Skeletal muscle tissue (tissue), 4 donors: ENCODE results near the gene XRCC4. TPM values are rescaled to one million over a fixed set of nuclear protein-coding genes. Genes with fewer than 3 reads are reported as not detected.
"Not testable (repeated sequence)": the region's sequence is repeated elsewhere in the genome, so short reads cannot be mapped to it uniquely, and the experiment has no call there.

Experiments used
- H3K27ac ChIP-seq: one replicate; pipeline ENCODE4 v1.7.0; 2013; ENCODE audit warnings: mild to moderate bottlenecking, low read depth, low read length, inconsistent platforms
- H3K27me3 ChIP-seq, 3 donors: one replicate each; pipeline ENCODE4 v1.7.0; 2013; ENCODE audit warnings: low read length in 3 of 3; ENCODE audit not compliant: control insufficient read depth in 3 of 3, insufficient read depth in 3 of 3
- H3K36me3 ChIP-seq, 3 donors: one replicate each; pipeline ENCODE4 v1.7.0; 2013; ENCODE audit warnings: low read length in 3 of 3; ENCODE audit not compliant: control insufficient read depth in 3 of 3, insufficient read depth in 3 of 3
- H3K4me1 ChIP-seq, 3 donors: one replicate each; pipeline ENCODE4 v1.7.0; 2013; ENCODE audit warnings: low read length in 3 of 3, mild to moderate bottlenecking in 3 of 3; ENCODE audit not compliant: control insufficient read depth in 3 of 3, insufficient read depth in 3 of 3
- H3K4me3 ChIP-seq, 3 donors: one replicate each; pipeline ENCODE4 v1.7.0; 2013; ENCODE audit warnings: low read length in 3 of 3
- H3K9ac ChIP-seq, 3 donors: one replicate each; pipeline ENCODE4 v1.7.0; 2013; ENCODE audit warnings: low read length in 3 of 3, mild to moderate bottlenecking in 3 of 3, moderate library complexity in 2 of 3, low read depth in 1 of 3
- H3K9me3 ChIP-seq, 3 donors: one replicate each; pipeline ENCODE4 v1.7.0; 2013; ENCODE audit warnings: low read length in 3 of 3; ENCODE audit not compliant: control insufficient read depth in 3 of 3
- total RNA-seq: library from RNA; depleted of rRNA; stranded (reverse); fragments of >200 nt; gene quantifications from one replicate; pipeline ENCODE4 v1.2.3, GENCODE V29; 2014
- donor health status: Osteomylitis.

XRCC4 gene
- total RNA-seq, 1 donor from 2014 or later, result 3.7 TPM

DNA sequence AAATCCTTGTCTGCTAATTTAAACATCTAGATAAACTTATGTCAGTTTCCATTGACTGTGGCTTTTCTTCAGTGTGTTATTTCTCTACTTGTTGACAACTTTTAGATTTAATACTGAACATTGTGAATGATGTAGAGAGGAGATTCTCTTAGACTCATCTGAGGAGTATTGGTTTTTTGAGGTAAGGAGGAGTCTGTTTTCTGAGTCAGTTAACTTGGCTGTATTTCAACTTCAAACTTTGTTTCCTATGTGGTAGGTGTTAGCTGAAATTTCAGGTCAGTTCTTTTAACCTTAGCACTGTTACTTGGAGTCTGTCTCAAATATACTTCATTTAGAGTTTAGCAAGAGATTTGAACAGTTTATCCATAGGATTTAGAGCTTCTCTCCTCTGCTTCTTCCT is 67.9 kb downstream of the XRCC4 start:
- H3K4me1 ChIP-seq, result peaks cover 0 to 2% (median 0%) of the 10 kb centered on the region in 3 donors
- no peaks in the 10 kb centered on the region for H3K27me3 ChIP-seq
- H3K27ac ChIP-seq, result no peak overlapping the region
- no peak overlapping the region for H3K4me3 ChIP-seq
- H3K36me3 ChIP-seq, result peaks cover 0 to 1% (median 0%) of the 10 kb centered on the region in 3 donors
- H3K9ac ChIP-seq, result no peak overlapping the region
- no peaks in the 10 kb centered on the region for H3K9me3 ChIP-seq

DNA sequence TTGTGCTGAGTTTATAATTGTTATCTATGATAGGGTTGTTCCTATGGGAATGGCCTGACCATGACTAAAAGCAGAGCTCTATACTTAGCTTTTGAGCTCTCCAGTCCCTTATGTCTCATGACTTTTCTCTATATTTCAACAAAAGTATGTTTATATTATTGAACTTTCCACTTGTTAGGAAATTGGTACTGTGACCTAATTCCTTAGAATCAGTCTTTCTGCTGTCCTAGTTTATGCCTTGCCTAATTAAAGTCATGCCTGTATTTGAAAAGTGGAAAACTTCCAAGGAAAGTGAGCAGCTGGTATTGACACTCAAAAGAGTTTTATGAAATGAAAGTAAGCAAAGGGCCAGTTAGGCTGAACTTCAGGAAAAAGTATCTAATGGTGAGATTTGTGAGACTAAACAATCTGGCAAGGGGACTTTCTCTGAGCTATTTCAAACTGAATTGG is 68.6 kb downstream of the XRCC4 start:
- Histone ChIP-seq H3K9ac (no peak overlapping the region), H3K4me3 (no peak overlapping the region), H3K27me3 (no peaks in the 10 kb centered on the region), H3K27ac (no peak overlapping the region), H3K36me3 (no peaks in the 10 kb centered on the region), H3K4me1 (peaks cover 0 to 2% (median 0%) of the 10 kb centered on the region in 3 donors), H3K9me3 (no peaks in the 10 kb centered on the region)

DNA sequence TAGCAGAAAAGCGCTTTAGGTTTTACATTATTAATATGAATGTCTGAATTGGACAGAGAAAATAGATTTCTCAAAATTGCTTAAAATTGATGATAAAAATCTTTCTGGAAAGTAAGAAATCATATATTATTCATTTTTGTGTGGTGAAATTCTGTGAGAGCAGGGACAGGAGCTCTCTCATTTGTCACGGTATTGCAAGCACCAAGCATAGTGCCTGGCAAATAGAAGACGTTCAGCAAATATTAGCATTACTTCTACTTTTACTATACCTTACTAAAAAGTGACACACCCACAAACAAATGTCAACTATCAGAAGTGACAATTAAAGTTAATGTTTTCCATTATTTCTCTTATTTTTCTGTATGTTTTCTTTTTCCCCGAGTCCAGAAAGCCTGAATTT is 69.1 kb downstream of the XRCC4 start:
- H3K9me3 ChIP-seq, result no peaks in the 10 kb centered on the region
- H3K9ac ChIP-seq, result no peak overlapping the region
- H3K27me3 ChIP-seq, result no peaks in the 10 kb centered on the region
- no peaks in the 10 kb centered on the region for H3K36me3 ChIP-seq
- H3K4me1 ChIP-seq, result peaks cover 0 to 2% (median 0%) of the 10 kb centered on the region in 3 donors
- H3K27ac ChIP-seq, result no peak overlapping the region
- H3K4me3 ChIP-seq, result no peak overlapping the region

DNA sequence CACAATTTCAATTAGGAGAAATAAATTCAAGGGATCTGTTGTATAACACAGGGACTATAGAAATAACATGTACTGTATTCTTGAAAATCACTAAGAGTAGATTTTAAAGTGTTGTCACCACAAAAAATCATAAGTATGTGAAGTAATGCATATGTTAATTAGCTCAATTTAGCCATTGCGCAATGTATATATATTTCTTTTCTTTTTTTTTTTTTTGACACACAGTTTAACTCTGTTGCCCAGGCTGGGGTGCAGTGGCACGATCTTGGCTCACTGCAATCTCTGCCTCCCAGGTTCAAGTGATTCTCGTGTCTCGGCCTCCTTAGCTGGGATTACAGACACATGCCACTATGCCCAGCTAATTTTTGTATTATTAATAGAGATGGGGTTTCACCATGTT is 70.2 kb downstream of the XRCC4 start:
- Histone ChIP-seq H3K9me3 (no peaks in the 10 kb centered on the region), H3K4me3 (no peak overlapping the region), H3K27ac (no peak overlapping the region), H3K36me3 (no peaks in the 10 kb centered on the region), H3K27me3 (no peaks in the 10 kb centered on the region), H3K9ac (no peak overlapping the region), H3K4me1 (peaks cover 0 to 2% (median 0%) of the 10 kb centered on the region in 3 donors)

DNA sequence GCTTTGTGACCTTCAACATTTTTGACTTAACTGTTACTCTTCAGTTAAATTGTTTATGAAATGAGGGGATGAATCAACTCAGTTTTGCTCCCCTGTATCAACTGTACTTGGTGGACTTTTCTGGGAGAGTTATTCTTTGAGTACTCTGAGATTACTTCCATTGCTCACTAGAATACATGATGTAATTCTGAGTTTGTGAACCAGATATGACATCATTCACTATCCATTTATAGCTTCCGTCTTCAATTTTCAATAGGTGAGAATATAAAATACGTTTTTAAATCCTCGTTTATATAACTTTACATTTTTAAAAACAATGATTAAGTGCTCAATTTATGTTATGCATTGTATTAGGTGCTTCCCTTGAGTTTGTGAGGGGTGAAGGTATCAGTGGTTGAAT is 71.0 kb downstream of the XRCC4 start:
- H3K4me3 ChIP-seq, result no peak overlapping the region
- H3K27ac ChIP-seq, result no peak overlapping the region
- no peaks in the 10 kb centered on the region for H3K27me3 ChIP-seq
- H3K9me3 ChIP-seq, result no peaks in the 10 kb centered on the region
- H3K36me3 ChIP-seq, result no peaks in the 10 kb centered on the region
- H3K4me1 ChIP-seq, result peaks cover 0 to 2% (median 0%) of the 10 kb centered on the region in 3 donors
- H3K9ac ChIP-seq, result no peak overlapping the region

DNA sequence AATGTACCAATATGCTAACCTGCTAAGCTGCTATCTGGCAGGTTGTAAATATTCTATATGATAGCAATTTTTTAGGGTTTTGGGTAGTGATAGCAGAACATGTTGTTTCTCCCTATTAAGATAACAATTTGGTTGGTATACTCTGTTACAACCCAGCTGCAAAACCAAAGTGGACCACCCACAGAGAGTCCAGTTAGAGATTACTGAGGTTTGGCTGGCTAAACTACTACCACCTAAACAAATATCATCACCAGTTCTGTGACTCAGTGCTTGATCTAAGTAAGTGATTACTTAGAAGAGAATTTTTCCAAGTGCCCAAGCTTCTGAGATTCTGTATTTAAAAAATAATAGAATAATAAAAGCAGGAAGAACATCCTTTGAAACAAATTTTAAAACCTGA is 72.3 kb downstream of the XRCC4 start:
- Histone ChIP-seq H3K4me3 (no peak overlapping the region), H3K9me3 (no peaks in the 10 kb centered on the region), H3K36me3 (no peaks in the 10 kb centered on the region), H3K27ac (no peak overlapping the region), H3K9ac (no peak overlapping the region), H3K4me1 (peaks cover 0 to 2% (median 0%) of the 10 kb centered on the region in 3 donors), H3K27me3 (no peaks in the 10 kb centered on the region)

DNA sequence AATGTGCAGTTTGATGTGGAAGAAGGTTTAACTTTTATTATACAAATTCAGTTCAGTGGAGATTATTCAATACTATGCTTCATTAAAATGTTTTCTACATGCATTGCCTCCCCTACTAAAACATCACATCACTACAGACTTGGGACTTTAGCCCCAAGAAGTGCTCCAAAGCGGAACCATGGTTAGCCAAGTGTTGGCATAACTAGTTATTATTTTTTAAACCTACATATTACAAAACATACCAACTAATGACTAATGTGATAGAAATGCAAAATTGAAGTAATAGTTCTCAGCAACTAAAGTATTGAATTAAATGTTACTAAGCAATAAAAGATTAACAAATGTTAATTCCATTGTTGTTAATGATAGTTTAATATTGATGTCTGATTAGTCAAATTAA is 74.5 kb downstream of the XRCC4 start:
- Histone ChIP-seq H3K4me1 (no peaks in the 10 kb centered on the region), H3K27me3 (no peaks in the 10 kb centered on the region), H3K4me3 (no peak overlapping the region), H3K27ac (no peak overlapping the region), H3K9ac (no peak overlapping the region), H3K36me3 (no peaks in the 10 kb centered on the region), H3K9me3 (no peaks in the 10 kb centered on the region)

DNA sequence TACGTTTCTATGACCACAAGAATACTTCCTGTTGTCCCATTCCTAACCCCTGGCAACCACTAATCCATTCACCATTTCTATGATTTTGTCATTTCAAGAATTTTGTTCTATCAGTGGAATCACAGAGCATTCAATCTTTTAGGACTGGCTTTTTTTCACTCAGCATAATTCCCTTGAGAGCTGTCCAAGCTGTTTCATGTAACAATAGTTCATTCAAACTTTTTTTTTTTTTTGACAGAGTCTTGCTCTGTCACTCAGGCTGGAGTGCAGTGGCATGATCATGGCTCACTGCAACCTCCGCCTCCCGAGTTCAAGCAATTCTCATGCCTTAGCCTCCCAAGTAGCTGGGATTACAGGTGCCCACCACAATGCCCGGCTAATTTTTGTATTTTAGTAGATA is 75.6 kb downstream of the XRCC4 start:
- H3K4me3 ChIP-seq, H3K9ac ChIP-seq, H3K27me3 ChIP-seq, H3K9me3 ChIP-seq, H3K4me1 ChIP-seq, H3K36me3 ChIP-seq, H3K27ac ChIP-seq: not testable (repeated sequence)

DNA sequence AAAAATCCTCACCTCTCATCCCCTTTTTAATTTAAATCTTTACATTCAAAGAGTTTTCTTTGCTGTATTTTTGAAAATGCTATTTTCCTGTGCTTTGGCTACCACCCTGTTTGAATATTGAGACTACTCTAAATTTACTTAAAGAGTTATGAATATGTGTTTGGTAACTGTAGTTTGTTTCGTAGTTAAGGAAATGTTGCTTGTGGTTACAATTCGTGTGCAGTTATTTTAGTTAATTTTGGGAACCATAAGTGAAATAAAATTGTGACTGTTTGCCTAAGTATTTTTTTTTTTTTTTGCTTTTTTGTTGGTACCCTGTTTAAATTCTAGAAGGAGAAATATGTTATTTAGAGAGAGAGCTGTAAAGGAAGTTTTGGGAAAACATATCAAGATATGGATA is 78.7 kb downstream of the XRCC4 start:
- Histone ChIP-seq H3K9me3 (no peaks in the 10 kb centered on the region), H3K9ac (no peak overlapping the region), H3K36me3 (no peaks in the 10 kb centered on the region), H3K4me3 (no peak overlapping the region), H3K27ac (no peak overlapping the region), H3K4me1 (no peaks in the 10 kb centered on the region), H3K27me3 (no peaks in the 10 kb centered on the region)

DNA sequence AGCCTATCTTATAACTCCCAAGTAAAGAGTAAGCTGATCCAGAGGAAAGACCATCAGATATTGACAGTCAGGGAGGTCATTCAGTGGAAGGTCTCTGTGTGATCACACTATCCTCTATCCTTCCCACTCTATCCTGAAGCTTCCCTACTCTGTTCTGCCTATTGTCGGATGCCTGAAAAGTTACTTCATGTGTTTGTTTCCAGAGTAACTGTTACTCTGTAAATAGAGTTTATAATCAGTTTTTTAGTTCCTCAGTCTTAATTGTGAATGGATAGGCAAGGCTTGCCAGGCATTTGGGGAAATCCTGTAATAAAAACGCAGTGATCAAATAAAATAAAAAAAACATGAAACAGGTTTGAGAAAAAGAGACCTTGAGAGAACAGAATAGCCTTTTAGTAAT is 79.8 kb downstream of the XRCC4 start:
- Histone ChIP-seq H3K27ac (no peak overlapping the region), H3K4me1 (no peaks in the 10 kb centered on the region), H3K27me3 (no peaks in the 10 kb centered on the region), H3K9ac (no peak overlapping the region), H3K4me3 (no peak overlapping the region), H3K9me3 (no peaks in the 10 kb centered on the region), H3K36me3 (no peaks in the 10 kb centered on the region)

DNA sequence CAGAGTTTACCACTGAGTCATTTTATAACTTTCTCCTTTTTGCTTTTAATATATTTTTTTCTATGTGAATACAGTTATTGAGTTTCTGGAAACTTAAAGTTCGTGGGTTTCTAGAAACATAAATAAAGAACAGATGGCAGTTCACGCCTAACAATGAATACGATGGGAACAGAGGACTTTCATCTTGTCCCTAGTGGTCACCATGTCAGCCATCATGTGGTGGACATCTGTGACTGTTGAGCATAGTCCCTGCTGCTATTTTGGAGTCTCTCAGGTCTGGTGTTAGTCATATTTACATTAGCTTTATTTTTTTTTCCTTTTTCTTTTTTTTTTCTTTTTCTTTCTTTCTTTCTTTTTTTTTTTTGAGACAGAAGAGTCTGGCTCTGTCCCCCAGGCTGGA is 85.3 kb downstream of the XRCC4 start:
- Histone ChIP-seq H3K27ac (no peak overlapping the region), H3K4me1 (no peaks in the 10 kb centered on the region), H3K9me3 (no peaks in the 10 kb centered on the region), H3K9ac (no peak overlapping the region), H3K4me3 (no peak overlapping the region), H3K27me3 (no peaks in the 10 kb centered on the region), H3K36me3 (no peaks in the 10 kb centered on the region)
